ENCODE measurements around the gene UNC13D. TPM values are rescaled to one million over a fixed set of nuclear protein-coding genes. Genes with fewer than 3 reads are reported as not detected.
"Not testable (repeated sequence)": the region's sequence is repeated elsewhere in the genome, so short reads cannot be mapped to it uniquely, and the experiment has no call there.

Gene UNC13D
- total RNA-seq, 3 donors from 2014 or later: 18.4 to 40.2 (median 23.0) TPM

DNA sequence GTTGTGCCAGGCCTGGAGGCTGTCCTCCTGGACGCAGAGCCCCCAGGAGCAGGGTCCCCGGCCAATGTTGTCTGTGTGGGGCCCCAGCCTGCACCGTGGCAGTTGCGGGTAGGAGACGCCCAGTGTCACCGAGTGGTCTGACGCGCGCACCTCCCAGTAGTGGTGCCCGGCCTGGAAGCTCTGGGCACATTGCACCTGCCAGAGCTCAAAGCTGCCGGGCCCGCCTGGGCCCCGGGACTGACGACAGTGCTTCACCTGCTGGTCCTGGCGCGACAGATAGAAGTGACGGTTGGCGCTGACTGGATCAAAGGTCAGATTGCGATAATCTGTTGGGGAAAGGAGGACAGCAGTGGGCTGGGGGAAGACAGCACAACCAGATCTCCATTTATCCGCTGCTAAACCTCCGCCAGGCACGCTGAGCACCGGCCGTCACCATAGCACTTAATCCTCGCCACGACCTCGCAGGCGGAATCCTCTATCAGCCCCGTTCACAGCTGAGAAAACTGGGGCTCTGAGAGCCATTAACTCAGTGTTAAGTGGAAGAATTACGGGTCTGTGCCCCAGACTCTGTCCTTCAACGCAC lies 46.9 kb upstream of the UNC13D start:
- ATAC-seq (no peak), DNase-seq (no peak)
- intact Hi-C loops (cut with DNase I, micrococcal nuclease): no loop called here
- Histone ChIP-seq H3K4me3 (no peak overlapping the region), H3K9me3 (no peaks in the 10 kb centered on the region), H3K36me3 (ENCODE audit: low read depth) (no peaks in the 10 kb centered on the region), H3K4me1 (ENCODE audit: low read depth) (peaks cover 15% of the 10 kb centered on the region)
- TF ChIP-seq, protein P1, sequence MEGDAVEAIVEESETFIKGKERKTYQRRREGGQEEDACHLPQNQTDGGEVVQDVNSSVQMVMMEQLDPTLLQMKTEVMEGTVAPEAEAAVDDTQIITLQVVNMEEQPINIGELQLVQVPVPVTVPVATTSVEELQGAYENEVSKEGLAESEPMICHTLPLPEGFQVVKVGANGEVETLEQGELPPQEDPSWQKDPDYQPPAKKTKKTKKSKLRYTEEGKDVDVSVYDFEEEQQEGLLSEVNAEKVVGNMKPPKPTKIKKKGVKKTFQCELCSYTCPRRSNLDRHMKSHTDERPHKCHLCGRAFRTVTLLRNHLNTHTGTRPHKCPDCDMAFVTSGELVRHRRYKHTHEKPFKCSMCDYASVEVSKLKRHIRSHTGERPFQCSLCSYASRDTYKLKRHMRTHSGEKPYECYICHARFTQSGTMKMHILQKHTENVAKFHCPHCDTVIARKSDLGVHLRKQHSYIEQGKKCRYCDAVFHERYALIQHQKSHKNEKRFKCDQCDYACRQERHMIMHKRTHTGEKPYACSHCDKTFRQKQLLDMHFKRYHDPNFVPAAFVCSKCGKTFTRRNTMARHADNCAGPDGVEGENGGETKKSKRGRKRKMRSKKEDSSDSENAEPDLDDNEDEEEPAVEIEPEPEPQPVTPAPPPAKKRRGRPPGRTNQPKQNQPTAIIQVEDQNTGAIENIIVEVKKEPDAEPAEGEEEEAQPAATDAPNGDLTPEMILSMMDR (IDR thresholded peaks at IDR 0.05): no peak

DNA sequence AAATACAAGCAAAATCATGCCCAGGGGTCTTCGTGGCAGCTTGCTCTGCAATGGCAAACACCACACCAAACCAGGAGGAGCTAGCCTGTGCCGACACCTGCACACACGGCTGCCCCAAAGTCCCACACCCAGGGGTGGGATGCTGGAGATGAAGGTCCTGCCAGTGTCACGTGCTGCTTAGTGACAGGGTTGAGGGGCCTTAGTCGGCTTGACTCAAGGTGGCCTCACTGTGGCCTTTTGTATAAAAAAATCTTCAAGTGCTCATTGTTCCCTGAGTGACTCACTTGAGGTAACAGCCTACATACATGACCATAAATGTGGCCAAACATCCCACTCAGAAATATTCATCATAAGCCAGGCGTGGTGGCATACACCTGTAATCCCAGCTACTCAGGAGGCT lies 45.2 kb upstream of the UNC13D start:
- TF ChIP-seq, protein P1 (IDR thresholded peaks at IDR 0.05): no peak
- DNase-seq (no peak), ATAC-seq (peak; percentile 27)
- H3K36me3 ChIP-seq (ENCODE audit: low read depth): no peaks in the 10 kb centered on the region
- no peaks in the 10 kb centered on the region for H3K9me3 ChIP-seq
- H3K4me1 ChIP-seq (ENCODE audit: low read depth): peaks cover under 1% of the 10 kb centered on the region
- no peak overlapping the region for H3K4me3 ChIP-seq
- intact Hi-C loops (cut with DNase I, micrococcal nuclease): no loop called here

DNA sequence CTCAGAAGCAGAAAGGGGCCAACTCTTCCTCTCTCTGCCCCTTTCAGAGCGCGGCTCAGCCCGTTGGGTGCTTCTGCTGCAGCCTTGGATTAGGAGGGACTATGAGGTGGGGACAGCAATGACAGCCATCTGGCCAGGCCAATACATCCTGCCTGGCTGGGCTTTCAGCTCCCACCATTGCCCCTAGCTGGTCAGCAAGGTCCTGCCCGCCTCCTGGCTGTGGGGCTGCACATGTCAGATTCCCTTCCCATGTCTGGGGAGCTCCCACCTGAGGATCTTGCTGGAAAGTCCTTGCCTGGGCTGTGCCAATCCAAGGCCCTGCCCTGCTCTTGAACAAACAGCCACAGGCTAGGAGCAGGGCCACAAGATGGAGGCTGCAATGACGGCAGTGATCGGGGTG lies 44.3 kb upstream of the UNC13D start:
- no peak overlapping the region for H3K4me3 ChIP-seq
- DNase-seq (no peak), ATAC-seq (no peak)
- no peaks in the 10 kb centered on the region for H3K36me3 ChIP-seq (ENCODE audit: low read depth)
- intact Hi-C loops (cut with DNase I, micrococcal nuclease): no loop called here
- H3K4me1 ChIP-seq (ENCODE audit: low read depth): no peaks in the 10 kb centered on the region
- no peaks in the 10 kb centered on the region for H3K9me3 ChIP-seq
- TF ChIP-seq, protein P1 (IDR thresholded peaks at IDR 0.05): no peak

DNA sequence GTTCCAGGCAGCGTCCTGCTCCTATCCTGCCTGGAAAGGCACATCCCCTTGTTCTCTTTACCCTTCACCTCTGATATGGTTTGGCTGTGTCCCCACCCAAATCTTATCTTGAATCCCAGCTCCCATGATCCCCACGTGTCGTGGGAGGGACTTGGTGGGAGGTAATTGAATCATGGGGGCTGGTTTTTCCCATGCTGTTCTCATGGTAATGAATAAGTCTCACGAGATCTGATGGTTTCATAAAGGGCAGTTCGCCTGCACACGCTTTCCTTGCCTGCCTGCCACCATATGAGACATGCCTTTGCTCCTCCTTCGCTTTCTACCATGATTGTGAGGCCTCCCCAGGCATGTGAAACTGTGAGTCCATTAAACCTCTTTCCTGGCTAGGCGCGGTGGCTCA lies 41.7 kb upstream of the UNC13D start:
- intact Hi-C loops (cut with DNase I, micrococcal nuclease); DNase-seq; H3K4me1 ChIP-seq (ENCODE audit: low read depth); H3K9me3 ChIP-seq; ATAC-seq; H3K36me3 ChIP-seq (ENCODE audit: low read depth); H3K4me3 ChIP-seq: not testable (repeated sequence)

DNA sequence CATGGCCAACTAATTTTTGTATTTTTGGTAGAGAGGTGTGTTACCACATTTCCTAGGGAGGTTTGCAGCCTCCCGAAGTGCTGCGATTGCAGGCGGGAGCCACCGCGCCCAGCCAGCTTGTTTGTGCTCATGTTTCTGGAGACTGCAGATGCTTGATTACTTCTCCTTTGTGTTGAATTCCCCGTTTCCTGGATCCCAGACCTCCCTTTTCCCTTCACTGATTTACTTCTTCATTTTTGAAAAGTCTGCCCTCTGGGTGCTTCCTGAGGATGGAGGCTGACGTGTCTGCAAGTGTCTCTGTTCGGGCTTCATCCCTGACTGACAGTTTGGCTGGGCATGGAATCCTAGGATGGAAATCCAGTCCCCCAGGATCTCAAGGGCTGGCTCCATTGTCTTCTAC lies 41.2 kb upstream of the UNC13D start:
- Histone ChIP-seq H3K9me3 (no peaks in the 10 kb centered on the region), H3K4me3 (no peak overlapping the region), H3K4me1 (ENCODE audit: low read depth) (no peaks in the 10 kb centered on the region), H3K36me3 (ENCODE audit: low read depth) (no peaks in the 10 kb centered on the region)
- no peak for DNase-seq
- no peak for ATAC-seq
- intact Hi-C loops (cut with DNase I, micrococcal nuclease): no loop called here
- TF ChIP-seq, protein P1 (IDR thresholded peaks at IDR 0.05): no peak

DNA sequence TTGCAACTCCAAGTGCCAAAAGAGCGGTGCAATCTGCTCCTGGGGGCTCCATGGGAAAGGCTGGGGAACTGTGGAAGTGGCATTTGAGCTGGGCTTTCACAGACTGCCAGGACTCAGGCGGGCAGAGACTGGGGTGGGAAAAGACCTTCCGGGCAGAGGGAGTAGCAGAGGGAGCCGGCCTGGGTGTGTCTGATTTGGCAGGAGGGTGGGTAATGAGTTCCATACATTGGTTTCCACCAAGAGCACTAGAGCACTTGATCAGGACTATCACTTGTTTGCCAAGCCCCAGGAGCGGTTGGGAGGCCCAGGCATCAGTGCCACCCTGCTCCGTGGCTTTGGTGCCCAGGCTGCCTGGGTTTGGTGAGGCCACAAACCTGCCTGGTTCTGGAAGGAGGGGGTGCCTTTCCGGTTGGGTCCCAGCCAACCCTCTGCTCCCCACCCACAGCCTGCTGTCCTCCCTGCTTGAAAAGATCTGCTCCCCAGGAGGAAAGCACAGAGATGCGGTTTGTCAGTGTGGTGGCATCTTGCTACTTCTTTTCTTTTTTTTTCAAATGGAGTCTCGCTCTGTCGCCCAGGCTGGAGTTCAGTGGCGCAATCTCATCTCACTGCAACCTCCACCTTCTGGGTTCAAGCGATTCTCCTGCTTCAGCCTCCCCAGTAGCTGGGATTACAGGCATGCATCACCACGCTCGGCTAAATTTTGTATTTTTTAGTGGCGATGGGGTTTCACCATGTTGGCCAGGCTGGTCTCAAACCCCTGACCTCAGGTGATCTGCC lies 37.7 kb upstream of the UNC13D start:
- TF ChIP-seq, protein P1 (IDR thresholded peaks at IDR 0.05): no peak
- Histone ChIP-seq H3K4me1 (ENCODE audit: low read depth) (peaks cover 5% of the 10 kb centered on the region), H3K4me3 (no peak overlapping the region), H3K36me3 (ENCODE audit: low read depth) (no peaks in the 10 kb centered on the region), H3K9me3 (no peaks in the 10 kb centered on the region)
- DNase-seq: no peak
- intact Hi-C loops (cut with DNase I, micrococcal nuclease): no loop called here
- no peak for ATAC-seq

All from mucosa of descending colon (tissue), 3 donors.